Keratinocyte (primary cell): Measurements from ENCODE around the gene GDF11.

Experiments used
- EZH2 ChIP-seq: IDR thresholded peaks from one replicate; pipeline ENCODE4 v1.6.1; 2012; ENCODE audit warnings: inconsistent platforms, mild to moderate bottlenecking, low read length, moderate library complexity
- TF ChIP-seq, protein P1 (sequence below), 3 experiments: IDR thresholded peaks in 1 of 3; conservative IDR thresholded peaks in 1 of 3; optimal IDR thresholded peaks in 1 of 3; 2 replicates in 2 of 3; 3 replicates in 1 of 3; pipeline versions ENCODE3 to v1.5.1; 2011; ENCODE audit warnings: low read length in 3 of 3, mild to moderate bottlenecking in 3 of 3, moderate library complexity in 2 of 3, control low read depth in 1 of 3, inconsistent platforms in 1 of 3; ENCODE audit not compliant: insufficient read depth in 2 of 3; ENCODE audit errors: extremely low read depth in 1 of 3

DNA sequence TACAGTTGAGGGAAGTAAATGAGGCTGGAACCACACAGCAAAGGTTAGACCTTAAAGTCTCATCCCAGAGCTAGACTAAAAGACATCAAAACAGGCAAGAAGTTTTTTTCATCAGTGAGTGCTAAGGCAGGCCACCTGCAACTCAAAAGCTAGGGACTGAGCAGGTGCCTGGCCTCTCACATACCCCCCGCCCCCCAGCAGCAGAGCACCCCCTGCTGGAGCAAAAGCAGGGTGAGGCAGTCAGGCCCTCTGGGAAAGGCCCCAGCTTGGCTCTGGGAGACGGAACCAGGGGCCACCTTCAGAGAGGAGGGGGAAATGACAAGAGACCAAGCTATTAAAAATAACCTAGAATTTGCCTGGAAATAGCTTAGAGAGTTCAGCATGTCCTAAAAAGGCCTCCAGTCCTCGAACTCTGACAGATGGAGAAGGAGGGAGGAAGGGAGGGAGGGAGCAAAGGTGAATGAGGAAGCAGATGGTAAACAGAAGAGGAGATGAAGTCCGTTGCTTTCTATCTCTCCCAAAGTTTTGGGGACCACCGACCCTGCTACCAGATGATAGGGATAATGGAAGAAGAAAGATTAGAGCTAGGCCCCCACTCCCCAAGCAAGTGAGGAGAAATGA lies 37.0 kb upstream of the GDF11 start:
- TF ChIP-seq EZH2: no peak
- TF ChIP-seq, protein P1, sequence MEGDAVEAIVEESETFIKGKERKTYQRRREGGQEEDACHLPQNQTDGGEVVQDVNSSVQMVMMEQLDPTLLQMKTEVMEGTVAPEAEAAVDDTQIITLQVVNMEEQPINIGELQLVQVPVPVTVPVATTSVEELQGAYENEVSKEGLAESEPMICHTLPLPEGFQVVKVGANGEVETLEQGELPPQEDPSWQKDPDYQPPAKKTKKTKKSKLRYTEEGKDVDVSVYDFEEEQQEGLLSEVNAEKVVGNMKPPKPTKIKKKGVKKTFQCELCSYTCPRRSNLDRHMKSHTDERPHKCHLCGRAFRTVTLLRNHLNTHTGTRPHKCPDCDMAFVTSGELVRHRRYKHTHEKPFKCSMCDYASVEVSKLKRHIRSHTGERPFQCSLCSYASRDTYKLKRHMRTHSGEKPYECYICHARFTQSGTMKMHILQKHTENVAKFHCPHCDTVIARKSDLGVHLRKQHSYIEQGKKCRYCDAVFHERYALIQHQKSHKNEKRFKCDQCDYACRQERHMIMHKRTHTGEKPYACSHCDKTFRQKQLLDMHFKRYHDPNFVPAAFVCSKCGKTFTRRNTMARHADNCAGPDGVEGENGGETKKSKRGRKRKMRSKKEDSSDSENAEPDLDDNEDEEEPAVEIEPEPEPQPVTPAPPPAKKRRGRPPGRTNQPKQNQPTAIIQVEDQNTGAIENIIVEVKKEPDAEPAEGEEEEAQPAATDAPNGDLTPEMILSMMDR (optimal IDR thresholded peaks at IDR 0.05 in 1 of 3, IDR thresholded peaks at IDR 0.05 in 1 of 3, conservative IDR thresholded peaks at IDR 0.05 in 1 of 3; ENCODE audit: extremely low read depth in 1 of 3, insufficient read depth in 2 of 3, low read length in 3 of 3): peak in 2 of 3 experiments; percentile 41 to 44
